NCI-H1436 (cell line): ENCODE measurements around the gene USP20.

Source experiments
- DNase-seq: peaks from one replicate; lab custom pipeline; 2025; lab: John Stamatoyannopoulos, UW

The USP20 gene

GRCh38 chr9:129919841-129920240, 84.6 kb downstream of the USP20 start:
- DNase-seq, result no peak

- DNase-seq, result no peak
Observed at GRCh38 chr9:129921905-129922304, 86.6 kb downstream of the USP20 start.

- DNase-seq, result no peak
Observed at GRCh38 chr9:129923589-129923988, 88.3 kb downstream of the USP20 start.

GRCh38 chr9:129929496-129930125, 94.4 kb downstream of the USP20 start:
- no peak for DNase-seq

- DNase-seq, result no peak
Observed at GRCh38 chr9:129930743-129931142, 95.5 kb downstream of the USP20 start.
